ENCODE data around the gene PHF1. TPM values are rescaled to one million over a fixed set of nuclear protein-coding genes. Genes with fewer than 3 reads are reported as not detected.
"Not testable (repeated sequence)": the region's sequence is repeated elsewhere in the genome, so short reads cannot be mapped to it uniquely, and the experiment has no call there.

Gene PHF1
- 74.3 TPM for total RNA-seq
- long read RNA-seq, transcript PHF1-211 (15 exons, 1,752 nt): minor isoform, 12 of 99 reads
- long read RNA-seq, transcript PHF1-202 (15 exons, 2,330 nt): major isoform, 22 of 99 reads
- long read RNA-seq, partial matches to known transcripts: 34 of 99 reads
- long read RNA-seq, other reads (novel, unspliced or antisense): 29 of 99 reads

GRCh38 chr6:33410711-33411631 is at the start of gene PHF1:
PHF1 (plus strand) TSS chr6:33411014; CDS start chr6:33412264, 1,250 bp downstream.
- peak within 1 kb of the TSS; percentile 97 for H3K27ac ChIP-seq
- no peak for TF ChIP-seq CTCF (IDR thresholded peaks at IDR 0.05)
- ATAC-seq: peak; percentile 78
- peak within 1 kb of the TSS; percentile 99 for H3K4me3 ChIP-seq
- DNase-seq: no peak
- no peaks in the 10 kb centered on the region for H3K27me3 ChIP-seq
- intact Hi-C loops (cut with DNase I): no loop called here
- H3K9me3 ChIP-seq: no peaks in the 10 kb centered on the region
- H3K4me1 ChIP-seq: peaks cover 24% of the 10 kb centered on the region
- H3K36me3 ChIP-seq: peaks cover 37% of the 10 kb centered on the region

GRCh38 chr6:33363486-33363885 is 47.3 kb upstream of the PHF1 start:
- H3K4me1 ChIP-seq; H3K9me3 ChIP-seq; H3K27ac ChIP-seq; intact Hi-C loops (cut with DNase I); ATAC-seq; DNase-seq; H3K4me3 ChIP-seq; H3K36me3 ChIP-seq; H3K27me3 ChIP-seq: not testable (repeated sequence)

- H3K9me3 ChIP-seq; H3K36me3 ChIP-seq; DNase-seq; H3K4me3 ChIP-seq; H3K4me1 ChIP-seq; H3K27me3 ChIP-seq; intact Hi-C loops (cut with DNase I): not testable (repeated sequence)
- ATAC-seq: peak; percentile 88
- H3K27ac ChIP-seq: peak overlapping the region; percentile 24
These were observed 46.2 kb upstream of the PHF1 start for GRCh38 chr6:33364475-33365205.

GRCh38 chr6:33365206-33365971 is 45.4 kb upstream of the PHF1 start:
- H3K36me3 ChIP-seq; H3K27me3 ChIP-seq; H3K4me1 ChIP-seq; intact Hi-C loops (cut with DNase I); H3K9me3 ChIP-seq; H3K4me3 ChIP-seq; DNase-seq: not testable (repeated sequence)
- peak; percentile 42 for ATAC-seq
- peak overlapping the region; percentile 24 for H3K27ac ChIP-seq

GRCh38 chr6:33367009-33367714 is 43.7 kb upstream of the PHF1 start:
- ATAC-seq: peak; percentile 49
- no peak for TF ChIP-seq CTCF (IDR thresholded peaks at IDR 0.05)
- Histone ChIP-seq H3K4me3 (no peak overlapping the region), H3K27me3 (no peaks in the 10 kb centered on the region), H3K27ac (no peak overlapping the region), H3K9me3 (no peaks in the 10 kb centered on the region), H3K36me3 (no peaks in the 10 kb centered on the region), H3K4me1 (no peaks in the 10 kb centered on the region)
- DNase-seq: no peak
- intact Hi-C loops (cut with DNase I): no loop called here

- H3K36me3 ChIP-seq; intact Hi-C loops (cut with DNase I); ATAC-seq; H3K4me3 ChIP-seq; H3K27me3 ChIP-seq; H3K9me3 ChIP-seq; H3K27ac ChIP-seq; H3K4me1 ChIP-seq; DNase-seq: not testable (repeated sequence)
These were observed 43.1 kb upstream of the PHF1 start for GRCh38 chr6:33367715-33368025.

- H3K9me3 ChIP-seq; H3K4me3 ChIP-seq; H3K27ac ChIP-seq; H3K27me3 ChIP-seq; H3K36me3 ChIP-seq; DNase-seq; intact Hi-C loops (cut with DNase I); ATAC-seq: not testable (repeated sequence)
- peaks cover 24% of the 10 kb centered on the region for H3K4me1 ChIP-seq
These were observed 38.9 kb upstream of the PHF1 start for GRCh38 chr6:33371901-33372300.
